ENCODE measurements around the gene A2M.

A2M gene

GRCh38 chr12:9120487-9121184 lies 4.9 kb upstream of the A2M start:
- DNase-seq: no peak

- no peak for DNase-seq
Observed at GRCh38 chr12:9118158-9118557, 2.4 kb upstream of the A2M start.

- no peak for DNase-seq
Observed at GRCh38 chr12:9114946-9115345, 773 bp downstream of the A2M start.

GRCh38 chr12:9113987-9114309 lies 1.8 kb downstream of the A2M start:
- DNase-seq: no peak

- no peak for DNase-seq
Observed at GRCh38 chr12:9113296-9113986, 2.3 kb downstream of the A2M start.

- no peak for DNase-seq
Observed at GRCh38 chr12:9112076-9112853, 3.5 kb downstream of the A2M start.

GRCh38 chr12:9111525-9111924 lies 4.2 kb downstream of the A2M start:
- DNase-seq: no peak

GRCh38 chr12:9109737-9110491 lies 5.8 kb downstream of the A2M start:
- DNase-seq: no peak

- no peak for DNase-seq
Observed at GRCh38 chr12:9109213-9109522, 6.6 kb downstream of the A2M start.

GRCh38 chr12:9108504-9109212 lies 7.1 kb downstream of the A2M start:
- DNase-seq: no peak

- no peak for DNase-seq
Observed at GRCh38 chr12:9107542-9107873, 8.2 kb downstream of the A2M start.

GRCh38 chr12:9106610-9107541 lies 8.8 kb downstream of the A2M start:
- DNase-seq: no peak

- no peak for DNase-seq
Observed at GRCh38 chr12:9106067-9106466, 9.7 kb downstream of the A2M start.

- no peak for DNase-seq
Observed at GRCh38 chr12:9104767-9105423, 10.8 kb downstream of the A2M start.

GRCh38 chr12:9104087-9104486 lies 11.6 kb downstream of the A2M start:
- no peak for DNase-seq

- DNase-seq: no peak
Observed at GRCh38 chr12:9103050-9103849, 12.5 kb downstream of the A2M start.

- no peak for DNase-seq
Observed at GRCh38 chr12:9101018-9101687, 14.6 kb downstream of the A2M start.

- DNase-seq: no peak
Observed at GRCh38 chr12:9099552-9100190, 16.0 kb downstream of the A2M start.

GRCh38 chr12:9098463-9099026 lies 17.2 kb downstream of the A2M start:
- DNase-seq: no peak

Measured in stimulated activated naive CD4-positive, alpha-beta T cell treated with Interleukin-2 at 50 U/mL for 16 hours (primary cell).